Stimulated activated CD4-positive, alpha-beta T cell treated with anti-CD3 and anti-CD28 coated beads, TNF-alpha, amount 100 ng/mL, for 24 hours (primary cell): ENCODE data around the gene LCA5.
"Not testable (repeated sequence)": the region's sequence is repeated elsewhere in the genome, so short reads cannot be mapped to it uniquely, and the experiment has no call there.

Source experiments
- DNase-seq, 3 experiments: peaks; one replicate each; pipeline ENCODE4 v3.0.0-alpha.2; 2020; ENCODE audit warnings: low read depth in 3 of 3

LCA5 gene

GRCh38 chr6:79467716-79468115 lies 69.5 kb downstream of the LCA5 start:
- no peak for DNase-seq

DNA sequence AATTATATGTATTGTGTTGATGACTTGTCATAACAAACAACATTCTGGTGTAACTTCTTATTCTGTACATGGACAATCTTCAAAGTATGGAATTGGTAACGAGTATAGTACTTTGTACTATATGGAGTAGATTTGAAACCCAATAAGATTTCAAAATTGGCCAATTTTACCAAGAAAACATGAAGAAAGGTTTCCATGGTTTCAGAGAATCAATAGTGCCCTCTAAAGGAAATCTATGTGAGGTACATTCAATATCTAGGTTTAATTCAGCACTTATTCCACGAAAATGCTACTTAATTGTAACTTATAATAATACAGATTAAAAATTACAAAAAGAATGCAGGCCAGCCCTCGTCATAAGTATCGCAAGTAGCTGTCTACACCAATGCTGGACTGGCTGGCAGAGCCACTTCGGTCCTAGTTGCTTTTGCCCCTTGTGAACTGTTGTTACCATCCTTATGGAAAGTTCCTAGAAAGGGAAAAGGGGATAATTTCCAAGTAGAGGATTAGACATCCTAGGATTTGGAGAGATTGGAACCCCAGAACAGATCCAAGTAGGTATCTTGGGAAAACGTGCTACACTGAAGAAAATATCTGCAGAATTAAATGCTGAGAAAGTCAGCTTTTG lies 70.9 kb downstream of the LCA5 start:
- no peak for DNase-seq

DNA sequence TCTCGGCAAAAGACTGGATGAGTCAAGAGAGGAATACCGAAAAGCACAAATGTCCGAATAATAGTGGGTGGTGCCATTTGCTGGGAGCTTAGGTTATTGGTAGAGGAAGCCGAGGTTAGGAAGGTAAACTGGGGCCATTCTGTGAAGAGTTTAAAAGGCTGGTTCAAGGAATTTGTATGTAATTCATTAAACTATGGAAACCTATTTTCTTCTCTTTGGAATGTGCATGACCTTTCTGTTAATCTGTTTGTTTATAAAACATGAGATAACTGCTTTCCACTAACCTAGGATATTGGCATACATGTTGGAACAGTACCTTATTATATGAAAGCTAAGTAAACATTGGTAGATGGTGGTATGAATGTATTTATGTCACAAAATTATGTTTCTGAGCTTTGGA lies 71.8 kb downstream of the LCA5 start:
- no peak for DNase-seq

DNA sequence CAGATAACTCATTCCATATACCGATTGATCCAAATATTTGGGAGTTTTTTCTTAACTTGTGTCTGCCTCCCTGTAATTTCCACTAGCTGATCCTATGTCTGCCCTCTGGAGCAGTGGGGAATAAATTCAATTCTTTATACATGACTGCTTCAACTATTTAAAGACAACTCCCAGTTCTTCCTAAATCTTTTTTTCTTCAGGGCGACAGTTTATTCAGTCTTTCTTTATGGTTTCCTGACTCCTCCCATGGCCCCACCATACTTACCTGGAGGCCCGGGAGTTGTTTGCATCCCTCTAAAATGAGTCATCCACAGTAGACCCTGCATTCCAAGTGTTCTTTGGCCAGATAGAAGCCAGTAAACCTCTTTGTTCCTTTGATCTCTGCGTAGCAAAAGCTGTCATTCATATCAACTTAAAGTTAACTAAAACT lies 73.6 kb downstream of the LCA5 start:
- no peak for DNase-seq

- no peak for DNase-seq
Measured at GRCh38 chr6:79461205-79461604, 76.0 kb downstream of the LCA5 start.

GRCh38 chr6:79455446-79455845 lies 81.8 kb downstream of the LCA5 start:
- no peak for DNase-seq

GRCh38 chr6:79453558-79454042 lies 83.6 kb downstream of the LCA5 start:
- DNase-seq, result no peak

- no peak for DNase-seq
Measured at GRCh38 chr6:79450984-79451383, 86.2 kb downstream of the LCA5 start.

DNA sequence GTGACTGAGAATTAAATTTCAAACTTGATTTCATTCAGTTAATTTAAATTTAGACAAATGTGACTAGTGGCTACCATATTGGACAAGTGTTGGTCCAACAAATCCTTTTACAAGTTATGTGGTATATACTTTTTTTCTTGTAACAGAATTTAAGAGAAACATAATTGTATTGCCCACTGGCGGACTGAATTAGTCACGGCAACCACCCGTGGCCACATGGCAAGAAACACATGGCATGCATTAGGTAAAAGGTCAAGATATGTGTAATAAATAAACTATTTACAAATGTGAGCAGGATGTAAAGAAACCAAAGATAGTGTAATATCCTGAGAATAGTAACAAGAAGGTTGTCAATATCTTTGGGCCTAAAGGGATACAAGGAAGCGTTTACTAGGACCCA lies 91.2 kb downstream of the LCA5 start:
- no peak for DNase-seq

DNA sequence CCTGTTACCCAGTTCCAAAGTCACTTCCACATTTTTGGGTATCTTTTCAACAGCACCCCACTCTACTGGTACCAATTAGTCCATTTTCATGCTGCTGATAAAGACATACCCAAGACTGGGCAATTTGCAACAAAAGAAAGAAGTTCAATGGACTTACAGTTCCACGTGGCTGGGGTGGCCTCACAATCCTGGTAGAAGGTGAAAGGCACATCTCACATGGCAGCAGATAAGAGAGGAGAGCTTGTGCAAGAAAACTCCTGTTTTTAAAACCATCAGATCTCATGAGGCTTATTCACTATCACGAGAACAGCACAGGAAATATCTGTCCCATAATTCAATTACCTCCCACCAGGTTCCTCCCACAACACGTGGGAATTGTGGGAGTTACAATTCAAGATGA lies 93.4 kb downstream of the LCA5 start:
- not testable (repeated sequence) for DNase-seq

- no peak for DNase-seq
Measured at GRCh38 chr6:79441192-79441591, 96.0 kb downstream of the LCA5 start.

DNA sequence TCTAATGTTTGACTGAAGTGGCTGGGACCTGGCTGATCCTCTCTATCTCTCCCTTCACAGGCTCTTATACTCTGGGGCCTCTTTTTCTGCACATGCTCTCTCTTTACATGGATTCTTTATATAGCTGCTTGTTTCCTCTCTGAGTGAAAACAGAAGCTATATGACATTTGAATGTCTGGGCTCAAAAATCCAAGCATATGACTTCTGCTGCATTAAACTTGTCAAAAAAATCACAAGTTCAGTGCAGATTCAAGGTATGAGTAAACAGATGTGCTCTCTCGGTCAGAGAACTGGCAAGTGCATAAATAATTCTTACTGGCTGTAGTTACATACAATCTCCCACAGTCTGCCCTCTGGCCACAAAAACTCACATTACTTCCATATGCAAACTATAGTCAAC lies 96.6 kb downstream of the LCA5 start:
- DNase-seq, result no peak

GRCh38 chr6:79438030-79438429 lies 99.2 kb downstream of the LCA5 start:
- no peak for DNase-seq

DNA sequence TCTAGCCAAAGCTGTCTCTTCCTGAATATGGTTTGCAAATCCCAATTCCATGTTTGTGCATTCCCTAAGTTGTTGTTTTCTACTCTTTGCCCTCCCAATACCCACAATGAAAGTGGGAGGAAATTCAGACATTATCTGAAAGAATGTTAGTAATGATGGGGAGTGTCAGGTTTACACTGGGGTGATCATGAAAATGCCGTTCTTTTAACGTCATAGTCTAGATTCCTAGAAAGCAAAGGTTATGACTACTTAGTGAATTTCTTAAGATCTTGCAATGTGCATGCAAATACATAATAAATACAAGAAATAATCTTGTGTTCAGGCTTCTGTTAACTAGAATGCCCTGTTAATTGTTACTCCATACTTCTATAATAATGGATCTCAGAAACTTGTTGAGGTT lies 101.0 kb downstream of the LCA5 start:
- no peak for DNase-seq

DNA sequence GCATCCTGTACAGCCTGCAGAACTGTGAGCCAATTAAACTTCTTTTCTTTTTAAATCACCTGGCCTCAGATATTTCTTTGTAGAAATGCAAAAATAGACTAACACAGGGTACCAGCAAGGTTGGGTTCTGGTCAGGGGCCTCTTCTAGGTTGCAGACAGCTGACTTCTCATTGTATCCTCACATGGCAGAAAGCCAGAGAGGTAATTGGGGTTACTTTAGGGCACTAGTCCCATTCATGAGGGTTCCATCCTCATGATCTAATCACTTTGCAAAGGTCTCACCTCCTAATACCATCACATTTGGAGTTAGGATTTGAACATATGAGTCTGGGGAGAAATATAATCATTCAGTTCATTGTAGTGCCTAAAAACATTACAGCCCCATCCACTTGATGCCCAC lies 101.5 kb downstream of the LCA5 start:
- no peak for DNase-seq
